DMS114 treated with DMSO at 0.1 percent for 48 hours (cell line): ENCODE measurements around the gene TBC1D10A.
A peak's percentile ranks its signal among the peaks of the same experiment; 100 is the strongest.

Source experiments
- DNase-seq: peaks from one replicate; lab custom pipeline; 2025; ENCODE audit not compliant: unreplicated experiment; lab: John Stamatoyannopoulos, UW

The TBC1D10A gene

GRCh38 chr22:30268331-30268730 lies 58.4 kb downstream of the TBC1D10A start:
- DNase-seq: no peak

- DNase-seq: no peak
Observed at GRCh38 chr22:30267382-30268302, 59.1 kb downstream of the TBC1D10A start.

- no peak for DNase-seq
Observed at GRCh38 chr22:30266445-30267381, 60.0 kb downstream of the TBC1D10A start, which contains the start of gene OSM. TSS of gene OSM (minus strand) at chr22:30266851. CDS start at chr22:30266799, 52 bp downstream.

- no peak for DNase-seq
Observed at GRCh38 chr22:30265823-30266444, 60.8 kb downstream of the TBC1D10A start.

GRCh38 chr22:30265131-30265720 lies 61.5 kb downstream of the TBC1D10A start:
- no peak for DNase-seq

GRCh38 chr22:30263883-30264282 lies 62.9 kb downstream of the TBC1D10A start:
- no peak for DNase-seq

GRCh38 chr22:30262917-30263741 lies 63.6 kb downstream of the TBC1D10A start:
- peak; percentile 18 for DNase-seq

- no peak for DNase-seq
Observed at GRCh38 chr22:30262112-30262511, 64.6 kb downstream of the TBC1D10A start.

- no peak for DNase-seq
Observed at GRCh38 chr22:30261134-30261533, 65.6 kb downstream of the TBC1D10A start.

GRCh38 chr22:30260682-30261081 lies 66.1 kb downstream of the TBC1D10A start:
- DNase-seq: no peak

GRCh38 chr22:30260276-30260675 lies 66.5 kb downstream of the TBC1D10A start:
- DNase-seq: no peak

GRCh38 chr22:30254314-30254713 lies 72.4 kb downstream of the TBC1D10A start:
- DNase-seq: no peak

GRCh38 chr22:30253205-30253852 lies 73.4 kb downstream of the TBC1D10A start:
- no peak for DNase-seq

GRCh38 chr22:30252411-30253204 lies 74.1 kb downstream of the TBC1D10A start:
- no peak for DNase-seq

- DNase-seq: no peak
Observed at GRCh38 chr22:30251711-30252110, 75.0 kb downstream of the TBC1D10A start.

GRCh38 chr22:30250661-30251267 lies 76.0 kb downstream of the TBC1D10A start:
- no peak for DNase-seq

GRCh38 chr22:30250039-30250565 lies 76.6 kb downstream of the TBC1D10A start:
- DNase-seq: no peak
